Middle frontal gyrus (tissue), 1 donor: ENCODE data around the gene ABHD12.

Experiments used
- DNase-seq: peaks from one replicate; pipeline ENCODE4 v3.0.0-alpha.2; 2015; ENCODE audit warnings: low spot score; ENCODE audit errors: extremely low spot score

Gene ABHD12

DNA sequence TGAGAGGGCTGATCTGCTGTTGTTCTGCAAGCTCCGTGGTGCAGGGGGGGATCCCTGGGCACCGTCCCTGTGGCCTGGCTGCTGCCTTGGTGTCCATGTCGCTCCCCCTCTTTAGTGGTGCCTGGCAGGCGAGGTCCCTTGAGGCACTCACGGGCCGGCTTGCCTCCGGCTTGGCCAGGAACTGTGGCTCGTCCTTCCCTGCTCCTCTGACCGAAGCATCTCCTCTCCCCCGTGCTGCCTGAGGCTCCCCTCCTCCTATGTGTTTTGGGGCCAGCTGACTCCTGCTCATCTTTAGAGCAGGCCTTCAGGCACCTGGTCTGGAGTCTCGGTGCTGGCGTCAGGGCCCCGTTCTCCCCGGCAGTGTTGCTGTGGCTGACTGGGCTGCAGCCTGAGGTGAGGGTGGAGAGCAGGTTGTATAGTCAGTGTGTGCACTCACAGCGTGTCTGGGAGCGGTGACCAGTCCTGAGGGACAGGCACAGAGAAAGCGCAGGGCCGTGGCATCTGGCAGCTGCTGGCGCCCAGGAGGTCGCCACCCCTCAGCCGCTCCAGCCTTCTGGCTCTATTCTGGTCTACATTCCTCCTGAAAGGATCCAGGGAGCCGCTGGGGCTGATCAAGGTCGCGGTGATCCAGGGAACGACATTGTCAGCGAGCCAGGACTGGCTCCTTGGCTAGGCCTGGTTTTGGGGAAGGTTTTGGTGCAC is 99.1 kb downstream of the ABHD12 start:
- DNase-seq: no peak

DNA sequence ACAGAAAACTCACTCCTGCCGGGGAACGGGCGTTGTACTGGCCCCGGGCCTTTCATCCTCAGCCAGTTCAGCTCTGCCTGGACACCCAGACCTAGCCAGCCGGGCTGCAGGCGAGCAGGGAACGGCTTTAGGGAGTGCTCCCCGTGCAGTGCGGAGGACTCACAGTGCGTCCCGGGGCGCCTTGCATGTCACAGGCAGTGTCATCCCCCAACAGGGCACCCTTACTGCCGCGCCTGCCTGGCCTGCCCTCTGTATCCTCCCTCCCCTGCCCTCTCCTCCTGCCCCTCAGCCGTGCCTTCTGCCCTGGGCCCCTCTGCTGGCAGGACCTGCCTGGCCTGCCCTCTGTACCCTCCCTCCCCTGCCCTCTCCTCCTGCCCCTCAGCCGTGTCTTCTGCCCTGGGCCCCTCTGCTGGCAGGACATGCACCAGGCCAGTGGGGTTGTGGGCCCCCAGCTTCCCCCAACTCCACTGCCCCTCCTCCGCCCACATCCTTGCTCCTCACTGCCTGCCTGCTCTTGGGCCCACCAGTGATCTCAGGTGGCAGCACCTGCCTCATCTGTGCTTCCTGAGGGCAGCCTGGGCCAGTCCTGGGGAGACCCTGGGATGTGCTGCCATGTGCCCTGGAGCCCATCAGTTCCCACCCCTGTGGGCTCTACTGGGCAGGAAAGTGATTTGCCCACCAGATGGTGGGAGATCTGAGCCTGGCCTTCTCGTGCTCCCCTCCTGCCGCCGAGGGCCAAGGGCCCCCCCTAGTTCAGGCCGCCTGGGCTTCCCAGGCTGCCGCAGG is 99.8 kb downstream of the ABHD12 start:
- no peak for DNase-seq

DNA sequence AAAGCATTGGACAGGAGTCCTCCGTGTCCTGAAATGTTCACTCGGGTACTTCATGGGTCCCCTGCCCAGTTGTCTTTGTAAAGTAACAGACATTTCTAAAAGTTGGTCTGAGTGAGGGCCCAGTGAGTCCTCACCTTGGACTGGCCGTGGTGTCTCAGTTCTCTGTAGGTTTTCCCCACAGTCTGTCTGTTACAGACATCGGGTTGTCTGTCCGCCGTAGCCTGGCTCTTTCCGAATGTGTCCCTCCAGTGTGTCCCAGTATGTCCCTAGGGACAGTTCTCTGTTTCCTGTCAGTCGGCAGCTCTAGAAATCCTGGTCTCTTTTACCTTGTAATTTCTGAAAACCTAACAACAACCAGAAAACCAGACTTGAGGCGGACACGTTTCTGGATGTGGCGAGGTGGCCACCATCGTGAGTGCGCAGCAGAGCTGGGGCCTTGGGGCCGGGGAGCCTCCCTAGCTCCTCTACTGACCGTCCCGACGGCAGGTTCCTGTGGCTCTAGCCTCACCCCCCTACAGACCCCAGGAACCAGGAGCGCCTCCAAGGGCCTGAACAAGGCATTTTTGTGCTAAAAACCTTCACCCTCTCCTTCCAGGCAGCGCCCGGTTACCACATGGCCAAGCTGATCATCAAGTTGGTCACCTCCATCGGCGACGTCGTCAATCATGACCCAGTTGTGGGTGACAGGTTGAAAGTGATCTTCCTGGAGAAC is 100.6 kb downstream of the ABHD12 start:
- no peak for DNase-seq

DNA sequence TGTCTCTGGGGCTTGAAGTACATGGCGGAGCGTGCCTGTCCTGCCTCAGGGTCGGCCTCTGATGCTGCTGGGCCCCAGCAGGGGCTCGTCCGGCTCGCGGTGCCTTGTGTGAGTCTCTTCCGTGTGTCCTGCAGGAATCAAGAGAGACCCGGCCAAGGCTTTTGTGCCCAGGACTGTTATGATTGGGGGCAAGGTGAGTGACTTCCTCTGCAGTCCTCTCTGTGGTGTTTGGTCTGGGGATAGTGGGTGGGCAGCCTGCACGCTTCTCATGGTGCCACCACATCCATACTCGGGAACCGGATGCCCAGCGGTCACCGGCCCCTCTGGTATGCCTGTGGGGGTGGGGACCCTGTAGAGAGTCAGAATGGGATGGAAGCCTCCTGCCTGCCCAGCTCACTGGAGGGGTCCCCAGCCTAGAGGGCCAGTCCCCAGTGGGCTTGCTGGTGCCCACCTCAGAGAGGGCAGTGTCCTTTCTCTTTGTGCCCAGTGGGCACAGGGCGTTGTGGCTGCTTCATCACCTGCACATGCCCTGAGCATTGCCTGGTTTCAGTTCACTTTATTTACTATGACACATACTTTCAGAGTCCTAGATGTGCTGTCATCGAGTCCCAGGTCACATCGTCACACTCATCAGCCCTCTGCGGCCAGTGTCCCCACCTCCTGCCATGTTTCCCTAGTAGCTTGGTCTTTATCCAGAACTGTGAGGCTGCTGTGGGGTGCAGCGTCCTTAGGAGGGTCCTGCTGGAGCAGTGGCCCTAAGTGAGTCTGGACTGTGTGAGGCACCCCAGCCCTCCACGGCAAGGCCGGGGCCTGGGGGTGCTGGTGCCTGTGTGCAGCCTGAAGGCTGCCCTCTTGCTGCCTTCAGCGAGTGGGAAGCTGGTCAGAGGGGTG is 102.1 kb downstream of the ABHD12 start:
- DNase-seq: no peak

DNA sequence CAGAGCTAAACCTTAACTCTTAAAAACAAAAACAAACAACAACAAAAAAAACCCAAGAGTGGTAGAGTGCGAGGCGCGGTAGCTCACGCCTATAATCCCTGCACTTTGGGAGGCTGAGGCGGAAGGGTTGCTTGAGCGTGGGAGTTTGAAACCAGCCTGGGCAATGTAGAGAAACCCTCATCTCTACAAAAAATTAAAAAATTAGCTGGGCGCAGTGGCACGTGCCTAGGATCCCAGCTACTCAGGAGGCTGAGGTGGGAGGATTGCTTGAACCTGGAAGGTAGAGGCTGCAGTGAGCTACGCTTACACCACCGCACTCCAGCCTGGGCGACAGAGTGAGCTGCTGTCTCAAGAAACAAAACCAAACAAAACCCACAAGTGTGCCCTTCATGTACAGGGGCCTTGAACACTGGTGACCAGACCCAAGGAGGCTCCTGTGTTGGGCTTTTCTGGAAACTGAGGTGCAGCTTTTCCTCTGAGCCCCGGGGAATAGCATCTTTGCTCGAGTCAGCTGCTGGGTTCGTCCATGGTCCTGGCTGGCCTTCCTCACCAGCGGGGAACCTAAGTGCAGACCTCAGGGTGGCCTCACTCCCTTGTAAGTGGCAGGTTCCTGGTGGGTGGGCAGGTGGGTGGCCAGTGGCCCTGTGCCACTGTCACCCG is 102.9 kb downstream of the ABHD12 start:
- no peak for DNase-seq

DNA sequence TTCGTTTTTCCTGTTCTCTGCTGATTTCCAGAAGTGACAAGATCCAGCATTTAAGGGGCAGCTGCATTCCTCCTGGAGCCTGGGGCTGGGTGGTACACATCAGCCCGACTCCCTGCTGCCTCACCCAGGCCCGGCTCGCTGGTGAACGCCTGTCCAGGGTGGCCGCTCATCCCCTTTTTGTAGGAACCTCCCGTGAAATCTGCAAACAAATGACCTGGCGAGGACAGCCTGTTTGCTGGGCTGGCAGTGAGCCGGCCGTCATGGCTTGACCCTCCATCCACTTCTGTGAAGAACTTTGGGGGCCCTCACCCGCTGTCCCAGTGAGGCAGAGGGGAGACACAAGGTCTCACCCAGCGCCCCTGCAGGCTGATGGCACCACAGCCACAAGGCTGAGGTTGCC is 103.7 kb downstream of the ABHD12 start:
- no peak for DNase-seq

DNA sequence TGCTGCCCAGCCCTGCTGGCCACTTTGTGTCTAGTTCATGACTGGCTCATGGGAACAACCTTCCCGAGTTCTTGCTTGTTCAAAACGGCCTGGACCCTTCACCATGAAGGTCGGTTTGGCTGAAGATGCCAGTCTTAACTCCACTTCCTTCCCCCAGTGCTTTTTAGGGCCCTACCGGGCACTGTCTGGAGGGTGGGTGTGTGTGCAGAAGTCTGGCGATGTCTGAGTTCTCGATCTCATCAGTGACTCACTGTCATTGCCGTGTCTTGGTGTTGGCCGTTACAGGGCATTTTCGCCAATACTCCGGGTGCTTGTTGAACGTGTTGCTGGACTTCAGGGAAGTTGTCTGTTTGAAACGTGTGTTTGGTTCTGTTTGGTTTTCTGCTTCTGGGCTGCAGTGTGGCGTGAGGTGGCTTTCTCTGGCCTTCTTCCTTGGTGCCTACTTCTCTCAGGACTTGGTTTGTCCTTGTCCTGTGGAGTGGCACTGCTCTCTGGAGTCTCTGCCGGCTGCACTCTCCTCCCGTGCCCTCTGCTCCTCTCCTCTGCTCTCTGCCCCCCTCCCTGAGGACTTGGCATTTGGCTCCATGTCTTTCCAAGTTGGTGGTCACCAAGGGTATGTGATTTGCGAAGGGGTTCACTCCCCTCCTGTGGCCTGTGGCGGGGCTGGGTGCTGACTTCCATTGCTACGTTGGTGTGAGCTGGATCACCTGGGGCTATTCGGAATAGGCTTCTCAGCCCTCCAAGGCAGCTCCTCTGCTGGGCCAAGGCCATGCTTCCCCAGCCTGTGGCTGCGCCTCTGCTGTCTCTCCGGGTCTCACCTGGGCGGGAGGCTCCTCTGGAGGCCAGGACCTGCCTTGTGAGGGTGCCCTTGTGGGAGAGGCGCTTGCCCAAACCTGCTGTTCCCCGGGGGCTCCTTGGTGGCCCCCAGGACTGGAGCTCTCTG is 104.5 kb downstream of the ABHD12 start:
- DNase-seq: no peak

DNA sequence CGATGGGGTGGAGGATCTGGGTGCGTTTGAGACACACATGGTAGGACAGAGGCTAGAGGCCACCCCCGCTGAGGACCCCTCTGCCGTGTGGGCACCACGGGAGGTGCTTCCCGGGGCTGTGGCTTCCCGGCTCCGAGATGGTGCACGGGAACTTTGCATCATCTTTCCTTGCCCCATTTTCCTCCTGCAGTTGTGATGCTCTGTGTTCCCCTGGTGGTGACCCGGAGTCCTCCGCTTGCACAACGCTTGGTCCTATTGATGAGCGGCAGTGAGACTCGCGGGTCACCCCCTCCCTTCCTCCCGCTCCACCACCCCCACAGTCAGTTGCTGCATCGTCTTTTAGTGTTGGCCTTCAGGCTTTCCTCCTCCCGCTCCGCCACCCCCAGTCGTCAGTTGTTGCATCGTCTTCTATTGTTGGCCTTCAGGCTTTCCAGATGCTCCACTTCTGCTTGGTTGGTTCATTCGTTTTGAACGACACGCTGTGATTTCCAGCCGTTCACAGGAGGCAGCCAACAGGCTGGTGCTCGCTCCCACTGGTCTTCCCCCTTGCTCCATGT is 105.5 kb downstream of the ABHD12 start:
- DNase-seq: no peak

DNA sequence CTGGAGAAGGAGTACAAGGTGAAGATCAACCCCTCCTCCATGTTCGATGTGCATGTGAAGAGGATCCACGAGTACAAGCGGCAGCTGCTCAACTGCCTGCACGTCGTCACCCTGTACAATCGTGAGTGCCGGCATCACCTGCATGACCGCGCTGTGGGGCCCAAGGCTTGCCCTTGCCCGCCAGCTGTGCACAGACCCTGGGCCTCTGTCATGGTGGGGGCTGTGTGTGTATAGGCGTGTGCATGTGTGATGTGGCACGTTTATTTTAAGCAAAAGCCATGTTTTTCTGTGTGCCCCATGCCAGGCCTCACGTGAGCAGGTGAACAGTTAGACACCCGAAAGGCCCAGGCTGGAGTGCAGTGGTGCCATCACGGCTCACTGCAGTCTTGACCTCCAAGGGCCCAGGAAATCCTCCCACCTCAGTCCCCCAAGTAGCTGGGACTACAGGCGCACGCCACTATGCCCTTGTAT is 106.5 kb downstream of the ABHD12 start:
- DNase-seq: no peak

DNA sequence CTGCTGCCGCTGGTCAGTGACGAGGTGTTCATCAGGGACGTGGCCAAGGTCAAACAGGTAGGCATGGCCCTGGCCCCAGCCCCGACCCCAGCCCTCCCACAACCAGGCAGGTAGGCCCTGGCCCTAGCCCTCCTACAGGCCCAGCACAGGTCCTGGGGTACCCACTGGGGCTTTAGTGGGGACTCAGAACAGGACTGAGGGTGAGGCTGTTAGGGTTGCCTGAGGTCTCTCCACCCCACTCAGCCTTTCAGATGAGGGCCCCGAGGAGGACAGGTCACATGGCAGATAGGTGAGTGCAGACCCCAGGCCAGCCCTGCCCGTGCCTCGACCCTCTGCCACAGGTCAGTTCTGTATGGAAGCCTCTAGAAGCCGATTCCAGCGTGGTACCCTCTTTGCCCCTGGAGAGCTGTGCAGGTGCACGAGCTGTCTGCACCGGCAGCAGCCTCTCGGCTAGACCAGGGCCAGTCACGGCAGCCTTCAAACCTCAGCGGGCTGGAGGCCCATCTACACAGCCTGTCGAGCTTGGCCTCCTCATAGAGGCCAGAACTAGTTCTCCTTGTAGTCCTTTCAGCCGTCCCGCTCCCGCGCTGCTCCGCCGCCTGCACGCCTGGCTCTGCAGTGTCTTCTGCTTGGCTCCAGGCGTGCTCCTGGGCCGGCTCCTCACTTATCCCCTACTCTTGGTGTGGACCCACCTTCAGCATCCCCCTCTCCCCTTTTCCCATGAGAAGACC is 107.2 kb downstream of the ABHD12 start:
- DNase-seq: no peak

DNA sequence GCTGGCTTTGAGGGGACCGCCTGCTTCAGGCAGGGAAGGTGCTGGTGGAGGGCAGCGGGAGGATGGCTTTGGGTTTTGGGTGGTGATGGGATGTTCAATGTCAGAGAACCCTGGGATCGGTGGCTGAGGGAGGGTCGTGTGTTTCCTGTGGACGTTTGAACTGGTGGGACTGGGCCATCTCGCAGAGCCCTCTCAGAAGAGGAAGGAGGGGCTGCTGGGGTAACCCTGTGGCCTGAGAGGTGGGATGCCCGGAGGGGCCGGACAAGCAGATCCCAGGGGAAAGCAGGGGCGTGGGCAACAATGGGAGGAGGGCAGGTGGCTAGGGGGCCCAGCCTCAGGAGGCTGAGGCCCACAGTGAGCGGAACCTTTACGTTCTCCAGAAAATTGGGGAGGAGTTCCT is 107.8 kb downstream of the ABHD12 start:
- no peak for DNase-seq

DNA sequence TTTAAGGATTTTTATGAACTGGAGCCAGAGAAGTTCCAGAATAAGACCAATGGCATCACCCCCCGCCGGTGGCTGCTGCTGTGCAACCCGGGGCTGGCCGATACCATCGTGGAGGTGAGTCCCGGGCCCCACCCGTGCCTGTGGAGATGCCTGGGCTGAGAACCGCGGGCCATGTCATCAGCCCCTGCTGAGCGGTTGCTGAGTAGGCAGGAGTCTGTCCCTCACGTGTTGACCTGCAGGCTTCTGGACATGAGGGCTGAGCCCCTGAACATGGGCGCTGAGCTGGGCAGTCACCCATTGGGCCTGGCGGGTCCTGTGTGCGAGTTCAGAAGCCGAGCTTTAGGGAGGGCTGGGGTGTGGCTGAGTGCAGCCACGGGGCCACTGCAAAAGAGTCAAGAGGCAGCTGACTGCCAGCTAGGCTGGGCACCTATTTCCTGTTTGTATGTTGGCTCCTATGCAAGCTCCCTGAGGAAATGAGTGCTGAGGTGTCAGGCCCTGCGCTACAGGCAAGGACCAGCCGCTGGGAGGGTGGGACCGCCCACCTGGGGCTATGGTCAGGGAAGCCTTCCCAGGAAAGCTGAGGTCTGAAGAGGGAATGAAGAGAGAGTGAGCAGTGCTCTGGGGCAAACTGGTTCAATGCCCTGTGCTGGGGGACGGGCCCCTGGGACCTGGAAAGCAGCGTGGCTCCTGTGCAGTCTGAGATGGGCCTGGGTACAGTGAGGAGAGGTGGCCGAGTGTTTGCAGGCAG is 108.4 kb downstream of the ABHD12 start:
- no peak for DNase-seq

DNA sequence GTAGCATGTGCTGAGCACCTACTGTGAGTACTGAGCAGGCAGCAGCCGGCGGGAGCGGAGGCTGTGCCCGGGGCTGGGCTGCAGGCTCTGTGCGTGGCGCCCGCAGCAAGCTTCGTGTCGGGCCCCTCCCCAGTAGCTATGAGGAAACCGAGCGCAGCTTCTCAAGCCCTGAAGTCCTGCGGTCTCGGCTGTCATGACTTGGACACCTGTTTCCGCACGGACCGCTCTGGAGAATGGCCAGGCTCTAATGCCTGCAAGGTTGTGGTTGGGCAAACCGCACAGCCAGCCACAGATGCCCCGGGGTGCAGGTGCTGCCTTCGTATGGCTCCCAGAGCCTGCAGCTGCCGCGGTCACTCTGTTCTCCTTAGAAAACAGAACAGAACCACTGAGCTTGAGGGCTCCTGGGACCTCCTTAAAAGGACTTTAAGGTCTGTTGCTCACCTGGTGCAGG is 109.1 kb downstream of the ABHD12 start:
- no peak for DNase-seq

DNA sequence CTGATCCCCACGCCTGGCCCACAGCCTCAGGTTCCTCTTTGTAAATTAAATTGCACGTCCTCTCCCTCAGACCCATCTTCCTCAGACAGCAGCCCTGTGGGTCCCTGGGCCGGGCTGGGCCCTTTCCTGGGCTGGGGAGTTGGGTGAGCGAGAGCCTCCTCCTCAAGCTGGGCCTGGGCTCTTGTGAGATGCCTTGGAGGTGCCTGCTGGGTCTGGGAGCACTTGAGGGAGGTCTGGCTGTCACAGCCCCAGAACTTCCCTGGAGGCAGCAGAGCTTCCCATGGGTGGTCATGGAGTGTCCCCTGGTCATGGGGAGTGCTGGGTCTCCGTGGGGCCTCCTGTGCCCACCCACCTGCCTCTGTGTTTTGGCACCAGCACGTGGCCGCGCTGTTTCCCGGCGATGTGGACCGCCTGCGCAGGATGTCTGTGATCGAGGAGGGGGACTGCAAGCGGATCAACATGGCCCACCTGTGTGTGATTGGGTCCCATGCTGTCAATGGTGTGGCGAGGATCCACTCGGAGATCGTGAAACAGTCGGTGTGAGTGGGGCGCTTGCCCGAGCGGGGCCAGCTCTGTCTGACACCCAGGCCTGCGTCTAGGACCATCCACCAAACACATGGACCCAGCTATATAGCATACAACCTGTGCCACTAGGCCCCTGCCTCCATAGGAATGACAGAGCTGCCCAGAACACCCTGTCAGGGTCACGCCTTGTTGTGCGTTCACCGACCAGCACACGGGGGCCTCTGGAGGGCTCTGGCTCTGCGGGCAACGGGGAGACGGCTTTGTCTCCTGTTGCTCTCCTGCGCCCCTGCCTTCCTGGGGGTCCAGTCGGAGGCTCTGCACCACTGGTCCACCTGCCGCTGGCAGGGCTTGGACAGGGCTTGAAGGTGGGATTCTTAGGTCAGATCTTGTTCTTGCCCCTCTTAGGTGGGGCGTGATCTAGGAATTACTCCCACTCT is 109.8 kb downstream of the ABHD12 start:
- DNase-seq: no peak

DNA sequence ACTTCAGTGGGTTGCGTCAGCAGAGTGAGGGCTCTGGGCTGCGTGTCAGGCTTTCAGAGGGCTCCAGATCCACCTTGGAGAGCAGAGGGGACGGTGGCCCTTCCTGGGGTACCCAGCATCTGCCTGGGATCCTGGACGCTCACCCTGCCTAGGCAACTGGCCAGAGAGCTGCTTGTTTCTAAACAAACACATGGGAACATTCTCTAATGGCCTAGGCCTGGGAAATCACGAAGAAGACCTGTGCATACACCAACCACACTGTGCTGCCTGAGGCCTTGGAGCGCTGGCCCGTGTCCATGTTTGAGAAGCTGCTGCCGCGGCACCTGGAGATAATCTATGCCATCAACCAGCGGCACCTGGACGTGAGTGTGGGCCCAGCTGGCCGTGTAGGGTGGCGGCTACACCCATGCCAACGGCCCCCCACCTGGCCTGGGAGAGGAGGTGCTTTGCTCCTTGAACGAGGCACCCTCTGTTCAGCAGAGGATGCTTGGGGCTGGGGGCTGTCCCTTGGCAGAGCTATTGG is 110.5 kb downstream of the ABHD12 start:
- no peak for DNase-seq

DNA sequence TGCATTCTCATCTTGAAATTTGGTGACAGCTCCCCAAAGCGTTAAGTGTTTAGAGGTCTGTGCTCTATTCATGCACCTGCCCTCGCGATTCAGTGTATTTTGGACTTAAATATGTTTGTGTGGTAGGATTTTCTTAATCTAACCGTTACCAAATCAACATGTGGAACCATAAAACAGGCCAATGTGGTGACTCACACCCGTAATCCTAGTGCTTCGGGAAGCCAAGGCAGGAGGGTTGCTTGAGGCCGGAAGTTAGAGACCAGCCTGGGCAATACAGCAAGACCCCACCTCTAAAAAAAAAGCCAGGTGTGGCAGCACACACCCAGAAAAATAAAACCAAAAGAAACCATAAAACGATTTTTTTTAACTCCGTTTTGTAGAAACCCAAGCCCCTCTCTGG is 111.2 kb downstream of the ABHD12 start:
- no peak for DNase-seq
